ENCODE measurements around the gene ATP11B.

DNA sequence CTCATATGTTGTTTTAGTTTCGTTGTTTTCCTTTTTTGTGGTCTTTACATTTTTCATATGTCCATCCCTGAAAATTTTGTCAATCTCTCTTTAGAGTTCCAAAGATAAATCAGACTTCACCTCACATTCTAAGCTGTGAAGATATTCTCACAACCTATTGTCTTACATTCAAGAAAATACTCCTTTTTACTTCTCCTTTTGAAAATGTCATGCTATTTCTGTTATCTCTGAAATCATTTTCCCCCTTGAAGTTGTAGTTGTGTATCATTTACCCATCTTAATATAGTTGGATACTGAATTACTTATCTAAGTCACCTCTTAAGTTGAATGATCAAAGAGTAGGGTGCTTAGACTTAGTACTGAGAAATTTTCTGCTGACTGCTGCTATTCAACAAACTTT is 112.7 kb downstream of the ATP11B start:
- TF ChIP-seq CHD4 (IDR thresholded peaks at IDR 0.05) (no peak), BCL11A (IDR thresholded peaks at IDR 0.05; ENCODE audit: low read depth, low read length) (no peak), MXI1 (IDR thresholded peaks at IDR 0.05; ENCODE audit: low read depth, low read length) (no peak), TAF1 (IDR thresholded peaks at IDR 0.05; ENCODE audit: borderline replicate concordance, low read depth, low read length) (no peak), IRF4 (IDR thresholded peaks at IDR 0.05; ENCODE audit: low read depth, low read length) (no peak), POLR2AphosphoS5 (IDR thresholded peaks at IDR 0.05; ENCODE audit: low read length) (no peak), EP300 (IDR thresholded peaks at IDR 0.05; ENCODE audit: borderline replicate concordance in 1 of 2, control insufficient read depth in 1 of 2, low read depth in 2 of 2, low read length in 2 of 2) (no peak), CEBPB (IDR thresholded peaks at IDR 0.05; ENCODE audit: borderline replicate concordance in 1 of 2, low read depth in 2 of 2, low read length in 2 of 2) (no peak), USF2 (IDR thresholded peaks at IDR 0.05; ENCODE audit: borderline replicate concordance, low read depth, low read length) (no peak), POLR2A (IDR thresholded peaks at IDR 0.05; ENCODE audit: low read depth, low read length) (no peak), BHLHE40 (IDR thresholded peaks at IDR 0.05; ENCODE audit: borderline replicate concordance in 1 of 2, low read depth in 2 of 2, low read length in 1 of 2) (no peak)
- TF ChIP-seq, protein P1, sequence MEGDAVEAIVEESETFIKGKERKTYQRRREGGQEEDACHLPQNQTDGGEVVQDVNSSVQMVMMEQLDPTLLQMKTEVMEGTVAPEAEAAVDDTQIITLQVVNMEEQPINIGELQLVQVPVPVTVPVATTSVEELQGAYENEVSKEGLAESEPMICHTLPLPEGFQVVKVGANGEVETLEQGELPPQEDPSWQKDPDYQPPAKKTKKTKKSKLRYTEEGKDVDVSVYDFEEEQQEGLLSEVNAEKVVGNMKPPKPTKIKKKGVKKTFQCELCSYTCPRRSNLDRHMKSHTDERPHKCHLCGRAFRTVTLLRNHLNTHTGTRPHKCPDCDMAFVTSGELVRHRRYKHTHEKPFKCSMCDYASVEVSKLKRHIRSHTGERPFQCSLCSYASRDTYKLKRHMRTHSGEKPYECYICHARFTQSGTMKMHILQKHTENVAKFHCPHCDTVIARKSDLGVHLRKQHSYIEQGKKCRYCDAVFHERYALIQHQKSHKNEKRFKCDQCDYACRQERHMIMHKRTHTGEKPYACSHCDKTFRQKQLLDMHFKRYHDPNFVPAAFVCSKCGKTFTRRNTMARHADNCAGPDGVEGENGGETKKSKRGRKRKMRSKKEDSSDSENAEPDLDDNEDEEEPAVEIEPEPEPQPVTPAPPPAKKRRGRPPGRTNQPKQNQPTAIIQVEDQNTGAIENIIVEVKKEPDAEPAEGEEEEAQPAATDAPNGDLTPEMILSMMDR (IDR thresholded peaks at IDR 0.05 in 2 of 3, conservative IDR thresholded peaks at IDR 0.05 in 1 of 3; ENCODE audit: control insufficient read depth in 2 of 3, extremely low read depth in 1 of 3, insufficient read depth in 1 of 3, low read depth in 3 of 3, low read length in 3 of 3): no peak
- TF ChIP-seq, protein P2, sequence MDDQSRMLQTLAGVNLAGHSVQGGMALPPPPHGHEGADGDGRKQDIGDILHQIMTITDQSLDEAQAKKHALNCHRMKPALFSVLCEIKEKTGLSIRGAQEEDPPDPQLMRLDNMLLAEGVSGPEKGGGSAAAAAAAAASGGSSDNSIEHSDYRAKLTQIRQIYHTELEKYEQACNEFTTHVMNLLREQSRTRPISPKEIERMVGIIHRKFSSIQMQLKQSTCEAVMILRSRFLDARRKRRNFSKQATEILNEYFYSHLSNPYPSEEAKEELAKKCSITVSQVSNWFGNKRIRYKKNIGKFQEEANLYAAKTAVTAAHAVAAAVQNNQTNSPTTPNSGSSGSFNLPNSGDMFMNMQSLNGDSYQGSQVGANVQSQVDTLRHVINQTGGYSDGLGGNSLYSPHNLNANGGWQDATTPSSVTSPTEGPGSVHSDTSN (IDR thresholded peaks at IDR 0.05; ENCODE audit: insufficient replicate concordance, low read depth, low read length): no peak
- TF ChIP-seq, protein P3, sequence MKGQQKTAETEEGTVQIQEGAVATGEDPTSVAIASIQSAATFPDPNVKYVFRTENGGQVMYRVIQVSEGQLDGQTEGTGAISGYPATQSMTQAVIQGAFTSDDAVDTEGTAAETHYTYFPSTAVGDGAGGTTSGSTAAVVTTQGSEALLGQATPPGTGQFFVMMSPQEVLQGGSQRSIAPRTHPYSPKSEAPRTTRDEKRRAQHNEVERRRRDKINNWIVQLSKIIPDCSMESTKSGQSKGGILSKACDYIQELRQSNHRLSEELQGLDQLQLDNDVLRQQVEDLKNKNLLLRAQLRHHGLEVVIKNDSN (IDR thresholded peaks at IDR 0.05; ENCODE audit: borderline replicate concordance, extremely low read length, insufficient read depth, low read depth, low read length): no peak
